Esophagus muscularis mucosa (tissue), 3 donors: ENCODE results near the gene UBE2B.

Source experiments
- CTCF ChIP-seq, 3 experiments: fragments of 200-600 bp in 2 of 3; fragments of 450-650 bp in 1 of 3; sonication (generic) in 2 of 3; IDR thresholded peaks; one replicate each; pipeline ENCODE4 v1.5.1; 2017 to 2019; ENCODE audit warnings: antibody characterized with exemption in 3 of 3, mild to moderate bottlenecking in 2 of 3, moderate library complexity in 1 of 3
- POLR2A ChIP-seq: fragments of 450-650 bp; IDR thresholded peaks from one replicate; pipeline ENCODE4 v1.6.1; 2017; ENCODE audit warnings: antibody characterized with exemption, moderate library complexity, mild to moderate bottlenecking, low read depth

GRCh38 chr5:134387443-134387842 lies 16.1 kb downstream of the UBE2B start:
- TF ChIP-seq POLR2A = no peak
- TF ChIP-seq CTCF (IDR thresholded peaks at IDR 0.05) = no peak
